ENCODE measurements around the gene MME.

DNA sequence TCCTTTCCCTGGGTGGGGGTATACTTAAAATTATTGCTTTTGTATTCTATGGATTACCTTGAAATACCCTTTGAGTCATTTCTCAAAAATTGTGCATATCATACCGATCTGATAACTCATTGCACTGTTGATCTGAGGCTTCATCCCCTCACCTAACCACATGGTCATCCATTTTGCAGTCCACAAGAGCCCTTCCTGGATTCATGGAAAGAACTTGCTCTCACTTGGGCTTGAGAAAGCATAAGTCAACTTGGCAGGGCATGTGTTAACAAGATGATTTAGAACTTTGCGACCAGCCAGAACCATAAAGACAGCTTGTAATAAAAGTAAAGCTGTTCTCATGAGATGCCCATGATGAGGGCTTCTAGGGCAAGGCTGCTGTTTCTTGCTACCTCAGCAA, 22.2 kb downstream of the MME start:
- TF ChIP-seq, protein P1, sequence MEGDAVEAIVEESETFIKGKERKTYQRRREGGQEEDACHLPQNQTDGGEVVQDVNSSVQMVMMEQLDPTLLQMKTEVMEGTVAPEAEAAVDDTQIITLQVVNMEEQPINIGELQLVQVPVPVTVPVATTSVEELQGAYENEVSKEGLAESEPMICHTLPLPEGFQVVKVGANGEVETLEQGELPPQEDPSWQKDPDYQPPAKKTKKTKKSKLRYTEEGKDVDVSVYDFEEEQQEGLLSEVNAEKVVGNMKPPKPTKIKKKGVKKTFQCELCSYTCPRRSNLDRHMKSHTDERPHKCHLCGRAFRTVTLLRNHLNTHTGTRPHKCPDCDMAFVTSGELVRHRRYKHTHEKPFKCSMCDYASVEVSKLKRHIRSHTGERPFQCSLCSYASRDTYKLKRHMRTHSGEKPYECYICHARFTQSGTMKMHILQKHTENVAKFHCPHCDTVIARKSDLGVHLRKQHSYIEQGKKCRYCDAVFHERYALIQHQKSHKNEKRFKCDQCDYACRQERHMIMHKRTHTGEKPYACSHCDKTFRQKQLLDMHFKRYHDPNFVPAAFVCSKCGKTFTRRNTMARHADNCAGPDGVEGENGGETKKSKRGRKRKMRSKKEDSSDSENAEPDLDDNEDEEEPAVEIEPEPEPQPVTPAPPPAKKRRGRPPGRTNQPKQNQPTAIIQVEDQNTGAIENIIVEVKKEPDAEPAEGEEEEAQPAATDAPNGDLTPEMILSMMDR (IDR thresholded peaks at IDR 0.05) = no peak
- TF ChIP-seq POLR2A (IDR thresholded peaks at IDR 0.05) = no peak

Measured in prostate gland (tissue), 2 donors.